SK-N-SH (cell line): ENCODE measurements around the gene ULK1. TPM values are rescaled to one million over a fixed set of nuclear protein-coding genes. Genes with fewer than 3 reads are reported as not detected.
A peak's percentile ranks its signal among the peaks of the same experiment; 100 is the strongest.

ENCODE experiments used
- CTCF ChIA-PET: fragments of 300-600, 350-600 bp; formaldehyde crosslinking; extraction: SDS; loops from one replicate; lab custom pipeline; 2021; lab: Yijun Ruan, JAX
- POLR2A ChIA-PET: fragments of 350-600 bp; sonication (Branson Sonifier 250); formaldehyde crosslinking; extraction: SDS; loops from one replicate; lab custom pipeline; 2020; ENCODE audit warnings: antibody characterized with exemption, inconsistent platforms; lab: Yijun Ruan, JAX
- DNase-seq: peaks from one replicate; pipeline ENCODE4 v3.0.0; 2012
- H2AFZ ChIP-seq: fragments of 200-600 bp; sonication (generic); 2 replicates; pipeline ENCODE4 v1.8.1; 2016; ENCODE audit warnings: antibody characterized with exemption, mild to moderate bottlenecking, low read depth
- H3F3A ChIP-seq: fragments of 200-600 bp; sonication (generic); replicated peaks from 2 replicates; pipeline ENCODE3; 2016; ENCODE audit warnings: antibody characterized with exemption, mild to moderate bottlenecking; ENCODE audit not compliant: insufficient read depth
- H3K27ac ChIP-seq, 2 experiments: fragments of 200-500 bp in 1 of 2; fragments of 200-600 bp in 1 of 2; sonication (Bioruptor generic) in 1 of 2; sonication (generic), shearing (Covaris generic) in 1 of 2; 2 replicates each; pipeline versions ENCODE4 v1.5.1 to v1.6.1; 2014 to 2016; ENCODE audit warnings: low read depth in 2 of 2, inconsistent platforms in 1 of 2, low read length in 1 of 2, mild to moderate bottlenecking in 1 of 2, mixed read lengths in 1 of 2
- H3K27me3 ChIP-seq: fragments of 200-600 bp; sonication (generic), shearing (Covaris generic); 2 replicates; pipeline ENCODE4 v1.6.1; 2016; ENCODE audit warnings: mixed run types; ENCODE audit not compliant: insufficient read depth
- H3K36me3 ChIP-seq, 2 experiments: fragments of 200-500 bp in 1 of 2; fragments of 200-600 bp in 1 of 2; sonication (Bioruptor generic) in 1 of 2; sonication (generic) in 1 of 2; replicated peaks in 1 of 2; 2 replicates each; pipeline versions ENCODE3 to v1.5.1; 2014 to 2016; ENCODE audit warnings: low read length in 1 of 2, mild to moderate bottlenecking in 1 of 2; ENCODE audit not compliant: insufficient read depth in 2 of 2, control insufficient read depth in 1 of 2
- H3K4me1 ChIP-seq, 2 experiments: fragments of 200-500 bp in 1 of 2; fragments of 200-600 bp in 1 of 2; sonication (Bioruptor generic) in 1 of 2; sonication (generic), shearing (Covaris generic) in 1 of 2; 2 replicates each; pipeline versions ENCODE4 v1.5.1 to v1.6.1; 2014 to 2016; ENCODE audit warnings: low read depth in 1 of 2, low read length in 1 of 2, mixed run types in 1 of 2; ENCODE audit not compliant: insufficient read depth in 2 of 2, control insufficient read depth in 1 of 2
- H3K4me2 ChIP-seq: fragments of 200-600 bp; sonication (generic), shearing (Covaris generic); 2 replicates; pipeline ENCODE4 v1.6.1; 2017; ENCODE audit warnings: mixed run types
- H3K4me3 ChIP-seq, 2 experiments: fragments of 200-500 bp in 1 of 2; fragments of 200-600 bp in 1 of 2; sonication (Bioruptor generic) in 1 of 2; sonication (generic), shearing (Covaris generic) in 1 of 2; 2 replicates each; pipeline versions ENCODE4 v1.5.1 to v1.8.1; 2014 to 2016; ENCODE audit warnings: low read depth in 2 of 2, inconsistent platforms in 1 of 2, low read length in 1 of 2, mild to moderate bottlenecking in 1 of 2, mixed read lengths in 1 of 2, moderate library complexity in 1 of 2
- H3K79me2 ChIP-seq: fragments of 200-600 bp; sonication (generic); 2 replicates; pipeline ENCODE4 v1.8.1; 2017; ENCODE audit warnings: mild to moderate bottlenecking; ENCODE audit not compliant: insufficient read depth
- H3K9ac ChIP-seq: fragments of 200-600 bp; sonication (generic); 2 replicates; pipeline ENCODE4 v1.6.1; 2017; ENCODE audit warnings: mixed run types
- H3K9me2 ChIP-seq: fragments of 200-600 bp; sonication (generic); 2 replicates; pipeline ENCODE4 v1.6.1; 2017; ENCODE audit warnings: mixed run types
- H3K9me3 ChIP-seq: fragments of 200-600 bp; sonication (generic); 2 replicates; pipeline ENCODE4 v1.6.1; 2017; ENCODE audit warnings: mixed run types, mild to moderate bottlenecking, moderate library complexity
- H4K20me1 ChIP-seq: fragments of 200-600 bp; sonication (generic); 2 replicates; pipeline ENCODE4 v1.6.1; 2017; ENCODE audit warnings: mild to moderate bottlenecking, mixed run types; ENCODE audit not compliant: insufficient read depth
- ELF1 ChIP-seq: IDR thresholded peaks from 2 replicates; pipeline ENCODE4 v1.4.0; 2012
- EZH2phosphoT487 ChIP-seq: fragments of 200-600 bp; sonication (generic); IDR thresholded peaks from 2 replicates; pipeline ENCODE4 v1.6.1; 2017; ENCODE audit warnings: low read depth, mixed run types, mild to moderate bottlenecking, antibody characterized with exemption, moderate library complexity, borderline replicate concordance
- FOXJ3 ChIP-seq: sonication (generic); formaldehyde crosslinking; IDR thresholded peaks from 2 replicates; pipeline ENCODE4 v1.5.1; 2020; ENCODE audit warnings: mild to moderate bottlenecking, missing genetic modification reagents
- FOXM1 ChIP-seq: IDR thresholded peaks from 2 replicates; pipeline ENCODE4 v1.4.0; 2012; ENCODE audit warnings: low read depth, mild to moderate bottlenecking
- GABPA ChIP-seq: IDR thresholded peaks from 2 replicates; pipeline ENCODE4 v1.4.0; 2012; ENCODE audit warnings: low read depth, mild to moderate bottlenecking
- GATA2 ChIP-seq: sonication (generic); formaldehyde crosslinking; IDR thresholded peaks from 2 replicates; pipeline ENCODE4 v1.5.0; 2020; ENCODE audit warnings: mild to moderate bottlenecking, missing genetic modification reagents
- IRF3 ChIP-seq: fragments of 150-350 bp; IDR thresholded peaks from 2 replicates; pipeline ENCODE4 v1.6.1; 2016; ENCODE audit warnings: mild to moderate bottlenecking, low read depth, low read length
- JUND ChIP-seq: IDR thresholded peaks from 2 replicates; pipeline ENCODE4 v1.4.0; 2012
- MAX ChIP-seq: IDR thresholded peaks from 2 replicates; pipeline ENCODE4 v1.4.0; 2012; ENCODE audit warnings: low read depth
- MEF2A ChIP-seq: IDR thresholded peaks from 2 replicates; pipeline ENCODE4 v1.4.0; 2012; ENCODE audit warnings: low read depth, borderline replicate concordance
- PBX3 ChIP-seq: IDR thresholded peaks from 2 replicates; pipeline ENCODE4; 2012
- POLR2AphosphoS5 ChIP-seq: IDR thresholded peaks from 2 replicates; pipeline ENCODE4 v1.6.1; 2012; ENCODE audit warnings: low read depth, low read length
- RCOR1 ChIP-seq: fragments of 150-350 bp; IDR thresholded peaks from 2 replicates; pipeline ENCODE4 v1.6.1; 2017; ENCODE audit warnings: antibody characterized with exemption, low read length
- TCF12 ChIP-seq: IDR thresholded peaks from 2 replicates; pipeline ENCODE4 v1.4.0; 2012
- USF1 ChIP-seq: IDR thresholded peaks from 2 replicates; pipeline ENCODE4 v1.4.0; 2012; ENCODE audit warnings: low read depth, borderline replicate concordance
- YY1 ChIP-seq: IDR thresholded peaks from 2 replicates; pipeline ENCODE4 v1.4.0; 2012; ENCODE audit warnings: low read depth, mild to moderate bottlenecking
- WGBS: methylation state at CpG from one replicate; pipeline ENCODE4 v1.1.6; 2017; ENCODE audit warnings: low lambda C conversion rate; 5-methylcytosine and 5-hydroxymethylcytosine counted together
- polyA plus RNA-seq, 3 experiments: library from polyadenylated mRNA; depleted of rRNA; stranded (reverse); fragments of >200 nt; gene quantifications; 2 replicates each; pipeline ENCODE4 v1.2.3, GENCODE V29; 2012

Gene ULK1
- polyA plus RNA-seq, 1 of the 3 experiments (the other 2 are of a cell fraction), result 10.7 TPM

GRCh38 chr12:131862994-131863710, 31.3 kb upstream of the ULK1 start:
- no peak for DNase-seq
- Histone ChIP-seq H2AFZ (no peak overlapping the region), H3K27me3 (no peaks in the 10 kb centered on the region), H3K9me2 (no peaks in the 10 kb centered on the region), H3K9ac (no peak overlapping the region), H4K20me1 (no peaks in the 10 kb centered on the region), H3F3A (no peaks in the 10 kb centered on the region), H3K27ac (peak overlapping the region in 1 of 2 experiments; percentile 85; a peak in 2 of 4 replicates), H3K9me3 (no peaks in the 10 kb centered on the region), H3K4me2 (no peak overlapping the region), H3K79me2 (no peaks in the 10 kb centered on the region), H3K4me3 (no peak overlapping the region), H3K36me3 (no peaks in the 10 kb centered on the region), H3K4me1 (peaks cover 0 to 29% of the 10 kb centered on the region in 2 experiments; a peak in 1 of 4 replicates)
- TF ChIP-seq YY1 (no peak), USF1 (no peak), MAX (no peak), EZH2phosphoT487 (no peak), ELF1 (no peak), FOXM1 (no peak), MEF2A (no peak), GABPA (no peak), FOXJ3 (CRISPR knock-in tag) (no peak), POLR2AphosphoS5 (no peak), PBX3 (no peak), TCF12 (no peak), IRF3 (no peak), GATA2 (CRISPR knock-in tag) (no peak), RCOR1 (no peak), JUND (no peak)
- 78% methylated on average over 18 of the region's 20 CpGs for WGBS
- CTCF ChIA-PET, result interaction anchor here (0.5 to 2.0 kb wide), 9 partner anchors 9 to 87 kb away, joined by 3 to 7 read pairs (median 4); partner anchors contain the start of gene EP400
- POLR2A ChIA-PET, result interaction anchor here (1.0 to 1.1 kb wide), 2 partner anchors 10 to 32 kb away, joined by 3 read pairs; no protein-coding TSS in a partner anchor
